ENCODE measurements around the gene SHQ1. TPM values are rescaled to one million over a fixed set of nuclear protein-coding genes. Genes with fewer than 3 reads are reported as not detected.

SHQ1 gene
- total RNA-seq, 1 experiment from 2014 or later: 27.6 TPM

- H3K9me2 ChIP-seq (ENCODE audit: insufficient read depth): no peaks in the 10 kb centered on the region
- DNase-seq (ENCODE audit: low read depth, low spot score) (no peak), ATAC-seq (no peak)
- no TSS peak for BruUV-seq (replicated peaks)
- POLR2A ChIA-PET: no interaction called here
- peaks cover 31 to 32% of the 10 kb centered on the region in 2 experiments for H3K4me1 ChIP-seq (ENCODE audit: control insufficient read depth in 1 of 2, insufficient read depth in 2 of 2, low read length in 2 of 2)
- no peaks in the 10 kb centered on the region for H3K27me3 ChIP-seq (ENCODE audit: insufficient read depth, low read length)
- H3K36me3 ChIP-seq (ENCODE audit: control insufficient read depth in 1 of 2, insufficient read depth in 2 of 2, low read length in 2 of 2): no peaks in the 10 kb centered on the region
- H4K20me1 ChIP-seq (ENCODE audit: insufficient read depth): no peaks in the 10 kb centered on the region
- no peak overlapping the region for H3K27ac ChIP-seq (ENCODE audit: low read depth, low read length)
- TF ChIP-seq EGR1 (IDR thresholded peaks at IDR 0.05; ENCODE audit: low read depth): no peak
- no peak for TF ChIP-seq SIN3A (IDR thresholded peaks at IDR 0.05; ENCODE audit: low read depth)
- no peak for TF ChIP-seq POLR2A (IDR thresholded peaks at IDR 0.05; ENCODE audit: borderline replicate concordance, extremely low read depth, insufficient read depth, insufficient read length)
- no peak for TF ChIP-seq RAD21 (IDR thresholded peaks at IDR 0.05; ENCODE audit: low read depth)
- TF ChIP-seq CEBPB (IDR thresholded peaks at IDR 0.05; ENCODE audit: low read depth): no peak
- no peak for TF ChIP-seq POLR2AphosphoS5 (IDR thresholded peaks at IDR 0.05; ENCODE audit: low read depth, low read length)
- TF ChIP-seq EZH2phosphoT487 (IDR thresholded peaks at IDR 0.05; ENCODE audit: borderline replicate concordance): no peak
- TF ChIP-seq CBX3 (IDR thresholded peaks at IDR 0.05; ENCODE audit: low read depth): no peak
- no peak for TF ChIP-seq ATF3 (IDR thresholded peaks at IDR 0.05)
- TF ChIP-seq MAX (IDR thresholded peaks at IDR 0.05): no peak
- no peak for TF ChIP-seq TCF7L2 (IDR thresholded peaks at IDR 0.05; ENCODE audit: borderline replicate concordance, extremely low read depth, insufficient read depth, insufficient read length)
- no peak for TF ChIP-seq ZNF274 (IDR thresholded peaks at IDR 0.05; ENCODE audit: low read depth, low read length)
- TF ChIP-seq JUND (IDR thresholded peaks at IDR 0.05): no peak
- TF ChIP-seq ELF1 (IDR thresholded peaks at IDR 0.05; ENCODE audit: borderline replicate concordance, low read depth): no peak
- no peak for TF ChIP-seq ZBTB33 (IDR thresholded peaks at IDR 0.05; ENCODE audit: extremely low read depth, insufficient replicate concordance, low read length)
- TF ChIP-seq CTCF (IDR thresholded peaks at IDR 0.05 in 2 of 3, conservative IDR thresholded peaks at IDR 0.05 in 1 of 3; ENCODE audit: borderline replicate concordance in 1 of 3, insufficient read depth in 1 of 3, low read depth in 2 of 3, low read length in 2 of 3): no peak
- no peak for TF ChIP-seq YY1 (IDR thresholded peaks at IDR 0.05; ENCODE audit: extremely low read depth, insufficient replicate concordance, low read depth, low read length)
- TF ChIP-seq SRF (IDR thresholded peaks at IDR 0.05; ENCODE audit: low read depth): no peak
- TF ChIP-seq ZFX (IDR thresholded peaks at IDR 0.05): no peak
- no peak for TF ChIP-seq SP1 (IDR thresholded peaks at IDR 0.05; ENCODE audit: low read depth)
- H3K9ac ChIP-seq (ENCODE audit: low read length): no peak overlapping the region
- H3K9me3 ChIP-seq (ENCODE audit: control insufficient read depth in 1 of 2, insufficient read depth in 1 of 2, low read depth in 1 of 2, low read length in 2 of 2): no peaks in the 10 kb centered on the region
- CTCF ChIA-PET: interaction anchor here (0.6 to 1.0 kb wide), 4 partner anchors 10 to 41 kb away, joined by 3 to 5 read pairs (median 4); no protein-coding TSS in a partner anchor
- no peaks in the 10 kb centered on the region for H3K79me2 ChIP-seq (ENCODE audit: insufficient read depth, low read length)
- H3K4me3 ChIP-seq (replicated peaks in 1 of 2; ENCODE audit: low read depth in 1 of 2, low read length in 2 of 2): no peak overlapping the region
- no peak overlapping the region for H3K4me2 ChIP-seq (ENCODE audit: low read length)
- intact Hi-C loops (cut with micrococcal nuclease): no loop called here
- no peak overlapping the region for H2AFZ ChIP-seq (ENCODE audit: low read depth, low read length, poor library complexity, severe bottlenecking)
- RAD21 ChIA-PET (ENCODE audit: low non-redundant PET in 1 of 2, low total read pairs in 2 of 2, uncharacterized antibody in 2 of 2, unreplicated experiment in 2 of 2): no interaction called here
These were observed 44.0 kb upstream of the SHQ1 start for GRCh38 chr3:72892081-72892775.

All from HCT116 (cell line).